HepG2 (cell line): Measurements from ENCODE around the gene SPRR2G. TPM values are rescaled to one million over a fixed set of nuclear protein-coding genes. Genes with fewer than 3 reads are reported as not detected.

ENCODE experiments used
- ATAC-seq: fragments of 200-7000 bp; cut with Tn5 transposase; 3 replicates; pipeline ENCODE4 v1.9.1; 2020; ENCODE audit warnings: mild to moderate bottlenecking, moderate library complexity
- BruUV-seq: library from RNA; stranded (reverse); fragments of 400-500 nt; replicated peaks from 2 replicates; lab custom pipeline; 2021; lab: Mats Ljungman, UMichigan
- CTCF ChIA-PET: fragments of 300-600 bp; formaldehyde crosslinking; extraction: SDS; loops from one replicate; lab custom pipeline; 2021; ENCODE audit warnings: low total read pairs, inconsistent platforms, low intra/inter-chr PET ratio; lab: Yijun Ruan, JAX
- POLR2A ChIA-PET: fragments of 350-600 bp; sonication (Branson Sonifier 250); formaldehyde crosslinking; loops from one replicate; lab custom pipeline; 2020; ENCODE audit warnings: antibody characterized with exemption, inconsistent platforms; lab: Yijun Ruan, JAX
- DNase-seq: peaks from one replicate; pipeline ENCODE4 v3.0.0-alpha.2; 2015; ENCODE audit warnings: low spot score
- FAIRE-seq: peaks from 3 replicates; lab custom pipeline; 2011; peaks lifted over from hg19 to GRCh38; lab: Jason Lieb, UNC
- H2AFZ ChIP-seq: one replicate; pipeline ENCODE4 v1.6.1; 2011; ENCODE audit warnings: low read length, inconsistent platforms
- H3K27ac ChIP-seq: fragments of 300-600 bp; 3 replicates; pipeline ENCODE4 v1.8.0; 2011; ENCODE audit warnings: mixed run types, mild to moderate bottlenecking, mixed read lengths, low read length, inconsistent platforms; ENCODE audit not compliant: insufficient read depth; ENCODE audit errors: extremely low read length
- H3K27me3 ChIP-seq, 2 experiments: fragments of 200-600 bp in 1 of 2; 2 replicates in 1 of 2; 3 replicates in 1 of 2; pipeline versions ENCODE4 v1.6.0 to v1.8.0; 2011; ENCODE audit warnings: low read length in 2 of 2, mild to moderate bottlenecking in 2 of 2, moderate library complexity in 2 of 2, inconsistent platforms in 1 of 2; ENCODE audit not compliant: insufficient read depth in 2 of 2, control insufficient read depth in 1 of 2
- H3K36me3 ChIP-seq, 2 experiments: fragments of 200-600 bp in 1 of 2; replicated peaks in 1 of 2; 2 replicates in 1 of 2; 3 replicates in 1 of 2; pipeline versions ENCODE4 v1.5.1 to v1.8.0; 2011; ENCODE audit warnings: low read length in 2 of 2, inconsistent platforms in 1 of 2; ENCODE audit not compliant: insufficient read depth in 2 of 2, control insufficient read depth in 1 of 2
- H3K4me1 ChIP-seq: 2 replicates; pipeline ENCODE4 v1.5.1; 2012; ENCODE audit warnings: low read length, inconsistent platforms; ENCODE audit not compliant: insufficient read depth
- H3K4me2 ChIP-seq: 2 replicates; pipeline ENCODE4 v1.6.0; 2011; ENCODE audit warnings: low read depth, low read length, inconsistent platforms
- H3K4me3 ChIP-seq, 3 experiments: fragments of 200-600 bp in 1 of 3; sonication (generic), shearing (Covaris generic) in 1 of 3; replicated peaks in 1 of 3; 2 replicates each; pipeline ENCODE4 v1.5.1; 2011 to 2016; ENCODE audit warnings: low read length in 3 of 3, inconsistent platforms in 2 of 3, low read depth in 2 of 3, mild to moderate bottlenecking in 2 of 3, control low read depth in 1 of 3, mixed read lengths in 1 of 3; ENCODE audit not compliant: insufficient read depth in 1 of 3
- H3K79me2 ChIP-seq: one replicate; pipeline ENCODE4 v1.6.1; 2011; ENCODE audit warnings: low read length, inconsistent platforms; ENCODE audit not compliant: insufficient read depth
- H3K9ac ChIP-seq: 2 replicates; pipeline ENCODE4 v1.6.0; 2011; ENCODE audit warnings: mild to moderate bottlenecking, low read depth, low read length, inconsistent platforms; ENCODE audit not compliant: insufficient read depth
- H3K9me3 ChIP-seq: 2 replicates; pipeline ENCODE4 v1.5.1; 2012; ENCODE audit warnings: mild to moderate bottlenecking, low read length
- H4K20me1 ChIP-seq: 2 replicates; pipeline ENCODE4 v1.6.0; 2011; ENCODE audit warnings: inconsistent platforms, mild to moderate bottlenecking, low read length, moderate library complexity; ENCODE audit not compliant: insufficient read depth
- AGO2 ChIP-seq: fragments of 200-400 bp; formaldehyde crosslinking; optimal IDR thresholded peaks from 2 replicates; pipeline ENCODE3; 2017; ENCODE audit warnings: mild to moderate bottlenecking, low read depth, low read length, moderate library complexity
- AKAP8 ChIP-seq: sonication (generic); formaldehyde crosslinking; IDR thresholded peaks from 2 replicates; pipeline ENCODE4 v1.5.1; 2020; ENCODE audit warnings: mild to moderate bottlenecking, missing genetic modification reagents
- ARNTL ChIP-seq: sonication (generic); formaldehyde crosslinking; IDR thresholded peaks from 2 replicates; pipeline ENCODE4 v1.4.0; 2020; ENCODE audit warnings: mild to moderate bottlenecking, missing genetic modification reagents
- ATF1 ChIP-seq: IDR thresholded peaks from 2 replicates; pipeline ENCODE4 v1.6.1; 2016; ENCODE audit warnings: mild to moderate bottlenecking, control low read depth
- BRD4 ChIP-seq: sonication (generic); formaldehyde crosslinking; IDR thresholded peaks from 2 replicates; pipeline ENCODE4 v1.4.0; 2020; ENCODE audit warnings: missing genetic modification reagents
- CHD4 ChIP-seq: fragments of 200-600 bp; sonication (generic); IDR thresholded peaks from 2 replicates; pipeline ENCODE4 v1.7.0; 2017; ENCODE audit warnings: mild to moderate bottlenecking, low read length, borderline replicate concordance
- GPN1 ChIP-seq: sonication (generic); formaldehyde crosslinking; IDR thresholded peaks from 2 replicates; pipeline ENCODE4 v1.5.1; 2020; ENCODE audit warnings: missing genetic modification reagents, borderline replicate concordance
- IRX3 ChIP-seq: sonication (generic); formaldehyde crosslinking; IDR thresholded peaks from 2 replicates; pipeline ENCODE4 v1.8.1; 2023; ENCODE audit warnings: mild to moderate bottlenecking, low read depth, missing genetic modification reagents, borderline replicate concordance
- NR1H2 ChIP-seq: sonication (generic); formaldehyde crosslinking; IDR thresholded peaks from 2 replicates; pipeline ENCODE4 v1.8.1; 2022; ENCODE audit warnings: low read depth, missing genetic modification reagents, borderline replicate concordance
- PITX1 ChIP-seq: sonication (generic); formaldehyde crosslinking; IDR thresholded peaks from 2 replicates; pipeline ENCODE4 v1.5.1; 2020; ENCODE audit warnings: mild to moderate bottlenecking, missing genetic modification reagents
- PPARG ChIP-seq: conservative IDR thresholded peaks from 2 replicates; pipeline ENCODE4 v1.6.1; 2016; ENCODE audit warnings: missing biosample characterization, missing genetic modification reagents
- RARG ChIP-seq: sonication (generic); formaldehyde crosslinking; IDR thresholded peaks from 2 replicates; pipeline ENCODE4 v1.4.0; 2020; ENCODE audit warnings: low read depth, mild to moderate bottlenecking, missing genetic modification reagents
- SAFB2 ChIP-seq: sonication (generic); formaldehyde crosslinking; IDR thresholded peaks from 2 replicates; pipeline ENCODE4 v1.5.1; 2020; ENCODE audit warnings: missing genetic modification reagents, low read depth, mild to moderate bottlenecking, borderline replicate concordance
- SMAD3 ChIP-seq: sonication (generic); formaldehyde crosslinking; IDR thresholded peaks from 2 replicates; pipeline ENCODE4 v1.4.0; 2020; ENCODE audit warnings: missing genetic modification reagents
- SP140L ChIP-seq: sonication (generic); formaldehyde crosslinking; IDR thresholded peaks from 2 replicates; pipeline ENCODE4 v1.4.0; 2020; ENCODE audit warnings: missing genetic modification reagents, borderline replicate concordance
- SRSF1 ChIP-seq: fragments of 200-400 bp; formaldehyde crosslinking; optimal IDR thresholded peaks from 2 replicates; pipeline ENCODE3; 2017; ENCODE audit warnings: mild to moderate bottlenecking, low read depth, low read length, moderate library complexity
- ZNF101 ChIP-seq: sonication (generic); formaldehyde crosslinking; IDR thresholded peaks from 2 replicates; pipeline ENCODE4 v1.4.0; 2020; ENCODE audit warnings: mild to moderate bottlenecking, low read depth, missing genetic modification reagents, borderline replicate concordance
- ZNF224 ChIP-seq: sonication (generic); formaldehyde crosslinking; IDR thresholded peaks from 2 replicates; pipeline ENCODE4 v1.5.0; 2020; ENCODE audit warnings: mild to moderate bottlenecking, missing genetic modification reagents
- ZNF292 ChIP-seq: sonication (generic); formaldehyde crosslinking; IDR thresholded peaks from 2 replicates; pipeline ENCODE4 v1.8.1; 2022; ENCODE audit warnings: mild to moderate bottlenecking, low read depth, missing genetic modification reagents, borderline replicate concordance
- ZNF790 ChIP-seq: sonication (generic); formaldehyde crosslinking; IDR thresholded peaks from 2 replicates; pipeline ENCODE4 v1.8.0; 2022; ENCODE audit warnings: missing genetic modification reagents, mild to moderate bottlenecking, borderline replicate concordance
- ZNF816 ChIP-seq: sonication (generic); formaldehyde crosslinking; IDR thresholded peaks from 2 replicates; pipeline ENCODE4 v1.8.0; 2022; ENCODE audit warnings: missing genetic modification reagents, mild to moderate bottlenecking, borderline replicate concordance
- WGBS: methylation state at CpG from one replicate; pipeline ENCODE4 v1.1.6; 2017; ENCODE audit warnings: low lambda C conversion rate; 5-methylcytosine and 5-hydroxymethylcytosine counted together
- in situ Hi-C: cut with HindIII; loops from 2 replicates; pipeline ENCODE4 v1.10.0; 2017; ENCODE audit warnings: low pct_unique_long_range_greater_than_20kb; ENCODE audit not compliant: extremely low pct_ligation_motif_present
- intact Hi-C: fragments of 100-400 bp; cut with micrococcal nuclease; formaldehyde crosslinking; loops from one replicate; pipeline ENCODE4 v1.10.0; 2022; ENCODE audit not compliant: unreplicated experiment
- polyA plus RNA-seq, 8 experiments: library from polyadenylated mRNA; depleted of rRNA in 3 of 8; stranded (reverse) in 7 of 8; unstranded in 1 of 8; fragments of >200 nt; fragmentation: Illumina TruSeq in 4 of 8; extraction: Trizol in 4 of 8; gene quantifications; 2 replicates each; pipeline versions ENCODE4 v1.2.1 to v1.2.3, GENCODE V29; 2011 to 2016; ENCODE audit warnings: low read depth in 4 of 8, missing spikeins in 1 of 8, mixed read lengths in 1 of 8; ENCODE audit not compliant: insufficient read depth in 1 of 8
- total RNA-seq, 5 experiments: library from RNA; depleted of rRNA; stranded (reverse); fragments of >200 nt; fragmentation: Illumina TruSeq; extraction: Trizol; gene quantifications; 2 replicates each; pipeline ENCODE4 v1.2.3, GENCODE V29; 2016; ENCODE audit warnings: low read depth in 1 of 5
- TF ChIP-seq, protein P1 (sequence below): conservative IDR thresholded peaks from 2 replicates; pipeline ENCODE4 v1.6.1; 2018; ENCODE audit warnings: missing genetic modification reagents

SPRR2G gene
- total and polyA plus RNA-seq, 2 of the 13 experiments (the other 11 are each of a cell fraction or from before 2014, with no cell fraction given): not detected

DNA sequence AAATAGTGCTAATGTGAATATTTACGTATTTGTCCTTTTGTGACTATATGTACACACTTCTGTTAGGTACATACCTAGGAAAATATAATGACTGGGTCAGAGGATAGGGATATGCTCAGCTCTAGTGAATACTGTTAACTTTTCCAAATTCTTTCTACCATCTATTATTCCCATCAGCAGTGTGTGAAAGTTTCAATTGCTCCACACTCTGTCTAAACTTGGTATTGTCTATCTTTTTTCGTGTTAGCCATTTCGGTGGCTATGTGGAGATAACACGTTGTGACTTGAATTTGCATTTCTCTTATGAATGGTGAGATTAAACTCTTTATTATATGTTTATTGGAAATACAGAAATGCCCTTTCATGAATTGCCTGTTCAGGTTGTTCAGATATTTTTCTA is 29.9 kb upstream of the SPRR2G start:
- Histone ChIP-seq H4K20me1 (no peaks in the 10 kb centered on the region), H3K27ac (no peak overlapping the region), H3K4me1 (no peaks in the 10 kb centered on the region), H3K9me3 (no peaks in the 10 kb centered on the region), H3K27me3 (no peaks in the 10 kb centered on the region), H3K36me3 (no peaks in the 10 kb centered on the region), H3K9ac (no peak overlapping the region), H3K79me2 (no peaks in the 10 kb centered on the region), H3K4me3 (no peak overlapping the region), H3K4me2 (no peak overlapping the region), H2AFZ (no peak overlapping the region)
- ATAC-seq: no peak
- DNase-seq: no peak
- CTCF ChIA-PET: no interaction called here
- in situ Hi-C loops: no loop called here
- POLR2A ChIA-PET: no interaction called here
- TF ChIP-seq AKAP8 (CRISPR knock-in tag): no peak
- no peak for TF ChIP-seq SP140L (CRISPR knock-in tag)
- no peak for TF ChIP-seq SMAD3
- TF ChIP-seq ATF1 (CRISPR knock-in tag): no peak
- no peak for TF ChIP-seq RARG (CRISPR knock-in tag)
- WGBS: 11% methylated on average over 4 of the region's 4 CpGs
- FAIRE-seq: no peak
- intact Hi-C loops: no loop called here
- no TSS peak for BruUV-seq

DNA sequence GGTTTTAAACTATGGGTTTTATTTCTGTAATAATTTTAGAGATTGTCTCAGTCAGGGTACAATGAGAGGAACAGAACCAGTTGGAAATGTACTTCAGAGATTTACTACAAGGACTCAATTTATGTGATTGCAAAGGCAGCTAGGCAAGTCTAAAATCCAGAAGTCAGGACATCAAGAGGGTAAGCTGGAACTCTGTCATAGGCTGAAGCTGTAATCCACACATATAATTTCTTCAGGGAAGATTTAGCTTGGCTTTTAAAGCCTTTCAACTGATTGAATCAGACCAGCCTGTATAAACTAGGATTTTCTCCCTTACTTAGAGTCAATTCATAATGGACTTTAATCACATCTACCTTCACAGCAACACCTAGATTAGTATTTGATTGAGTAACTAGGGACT is 28.2 kb upstream of the SPRR2G start:
- H3K4me3 ChIP-seq: no peak overlapping the region
- no peak for DNase-seq
- no peaks in the 10 kb centered on the region for H3K4me1 ChIP-seq
- CTCF ChIA-PET: no interaction called here
- H3K9ac ChIP-seq: no peak overlapping the region
- no peaks in the 10 kb centered on the region for H3K9me3 ChIP-seq
- intact Hi-C loops (no loop called here), in situ Hi-C loops (no loop called here)
- no TSS peak for BruUV-seq
- H3K4me2 ChIP-seq: no peak overlapping the region
- no peak for FAIRE-seq
- H4K20me1 ChIP-seq: no peaks in the 10 kb centered on the region
- H3K27me3 ChIP-seq: no peaks in the 10 kb centered on the region
- POLR2A ChIA-PET: no interaction called here
- ATAC-seq: no peak
- no peak overlapping the region for H3K27ac ChIP-seq
- no peaks in the 10 kb centered on the region for H3K79me2 ChIP-seq
- no peaks in the 10 kb centered on the region for H3K36me3 ChIP-seq
- no peak overlapping the region for H2AFZ ChIP-seq
- TF ChIP-seq ZNF224 (CRISPR knock-in tag) (no peak), BRD4 (CRISPR knock-in tag) (no peak), GPN1 (CRISPR knock-in tag) (no peak), ZNF790 (no peak), ZNF816 (CRISPR knock-in tag) (no peak), SRSF1 (no peak), ZNF292 (no peak), PITX1 (CRISPR knock-in tag) (no peak), CHD4 (no peak), IRX3 (no peak), ARNTL (CRISPR knock-in tag) (no peak), PPARG (no peak), NR1H2 (no peak), SAFB2 (CRISPR knock-in tag) (no peak), AGO2 (no peak), ZNF101 (no peak)
- TF ChIP-seq, protein P1, sequence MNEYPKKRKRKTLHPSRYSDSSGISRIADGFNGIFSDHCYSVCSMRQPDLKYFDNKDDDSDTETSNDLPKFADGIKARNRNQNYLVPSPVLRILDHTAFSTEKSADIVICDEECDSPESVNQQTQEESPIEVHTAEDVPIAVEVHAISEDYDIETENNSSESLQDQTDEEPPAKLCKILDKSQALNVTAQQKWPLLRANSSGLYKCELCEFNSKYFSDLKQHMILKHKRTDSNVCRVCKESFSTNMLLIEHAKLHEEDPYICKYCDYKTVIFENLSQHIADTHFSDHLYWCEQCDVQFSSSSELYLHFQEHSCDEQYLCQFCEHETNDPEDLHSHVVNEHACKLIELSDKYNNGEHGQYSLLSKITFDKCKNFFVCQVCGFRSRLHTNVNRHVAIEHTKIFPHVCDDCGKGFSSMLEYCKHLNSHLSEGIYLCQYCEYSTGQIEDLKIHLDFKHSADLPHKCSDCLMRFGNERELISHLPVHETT (CRISPR knock-in tag): no peak
